Measurements from ENCODE around the gene SLC35A5.
"Not testable (repeated sequence)": the region's sequence is repeated elsewhere in the genome, so short reads cannot be mapped to it uniquely, and the experiment has no call there.

The SLC35A5 gene

DNA sequence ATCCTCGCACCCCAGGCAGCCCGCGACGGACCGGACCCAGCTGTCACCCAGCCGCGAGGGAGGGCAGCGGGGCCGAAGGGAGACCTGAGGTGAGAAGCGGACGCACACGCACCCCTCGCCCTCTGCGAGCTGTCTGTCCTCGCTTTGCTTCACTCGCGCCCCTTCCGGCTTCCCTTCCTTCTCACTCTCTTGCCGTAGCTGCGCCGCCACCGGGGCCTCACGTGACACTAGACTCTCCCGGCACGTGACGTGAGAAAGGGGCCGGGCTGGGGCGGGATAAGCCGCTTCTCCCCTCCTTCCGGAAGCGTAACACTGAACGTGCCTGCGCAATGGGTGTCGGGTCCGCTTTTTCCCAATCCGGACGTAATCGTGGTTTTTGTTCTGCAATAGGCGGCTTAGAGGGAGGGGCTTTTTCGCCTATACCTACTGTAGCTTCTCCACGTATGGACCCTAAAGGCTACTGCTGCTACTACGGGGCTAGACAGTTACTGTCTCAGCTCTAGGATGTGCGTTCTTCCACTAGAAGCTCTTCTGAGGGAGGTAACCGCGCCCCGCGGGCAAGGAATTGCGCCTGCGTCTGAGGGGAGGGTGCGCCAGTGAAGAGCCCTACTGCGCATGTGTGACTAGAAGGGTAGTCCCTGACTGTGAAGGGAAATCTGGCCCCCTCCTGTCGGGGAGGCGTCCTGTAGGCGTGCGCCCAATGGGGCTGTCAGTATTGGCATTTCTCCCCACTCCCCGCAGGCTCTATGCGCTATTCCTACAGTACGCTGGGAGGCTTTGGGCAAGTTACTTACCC is at the start of gene SLC35A5, which contains the start of gene ATG3:
SLC35A5 (plus strand) TSS at position 312 of the 796 bp plus-strand sequence. CDS start 1,359 bp downstream, outside the sequence.
ATG3 (minus strand) TSS at position 229 of the 796 bp plus-strand sequence. CDS start 434 bp downstream, outside the sequence.
- H3K36me3 Mint-ChIP-seq: peaks cover 34% of the 10 kb centered on the region
- H3K27ac Mint-ChIP-seq: peak within 1 kb of the TSS; percentile 95
- peak; percentile 91 to 99 for DNase-seq (ENCODE audit: low spot score in 2 of 2)
- H3K9me3 Mint-ChIP-seq: no peaks in the 10 kb centered on the region
- H3K4me3 Mint-ChIP-seq: peak within 1 kb of the TSS; percentile 91
- peak; percentile 91 for ATAC-seq
- peaks cover 20% of the 10 kb centered on the region for H3K4me1 Mint-ChIP-seq

DNA sequence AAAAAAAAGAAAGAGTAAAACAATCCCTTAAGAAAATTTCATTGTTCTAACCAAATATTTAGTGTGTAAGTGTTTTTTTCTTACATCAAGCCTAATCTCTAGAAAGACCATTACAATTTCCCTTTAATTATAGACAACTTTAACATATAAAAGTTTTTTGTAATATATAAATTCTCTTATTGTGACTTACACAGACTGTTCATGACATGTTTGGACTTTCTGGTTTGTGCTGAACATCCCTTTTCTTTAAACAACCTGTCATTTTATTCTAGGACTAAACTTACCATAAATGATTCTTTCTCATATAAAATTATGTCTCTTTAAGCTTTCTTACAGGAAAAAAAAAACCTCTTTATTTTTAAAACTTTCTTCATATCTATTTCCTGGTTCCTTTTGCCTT is 49.5 kb upstream of the SLC35A5 start:
- no peak overlapping the region for H3K4me3 Mint-ChIP-seq
- H3K9me3 Mint-ChIP-seq: no peaks in the 10 kb centered on the region
- no peak overlapping the region for H3K27ac Mint-ChIP-seq

DNA sequence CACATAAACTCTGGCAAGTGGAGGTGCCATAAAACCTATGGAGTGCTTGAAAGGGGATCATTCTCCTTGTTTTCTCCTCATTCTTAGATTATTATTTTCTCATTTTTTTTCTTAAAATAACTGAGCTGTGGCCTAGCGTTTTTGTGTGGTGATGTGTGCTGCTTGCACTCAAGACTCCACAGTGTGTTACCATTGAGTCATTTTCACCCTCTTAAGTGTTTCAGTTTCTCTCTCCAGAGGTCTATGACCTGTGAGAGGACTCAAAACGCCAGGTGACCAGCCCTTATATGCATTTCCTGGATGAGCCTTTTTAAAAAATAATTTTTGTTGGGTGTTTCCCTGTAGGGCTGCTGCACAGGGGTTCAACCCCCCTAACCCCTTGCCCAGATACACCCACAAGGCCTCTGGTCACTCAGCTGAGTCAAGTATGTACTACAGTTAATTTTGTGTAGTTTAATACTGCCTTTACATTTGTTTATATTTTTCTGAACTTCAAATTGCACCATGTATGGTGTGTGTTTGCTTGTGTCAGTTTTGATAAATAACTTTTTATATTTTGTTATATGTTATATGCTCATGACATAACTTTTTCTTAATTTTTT is 47.2 kb upstream of the SLC35A5 start:
- Mint-ChIP-seq H3K9me3 (no peaks in the 10 kb centered on the region), H3K4me1 (peaks cover 14% of the 10 kb centered on the region), H3K36me3 (no peaks in the 10 kb centered on the region), H3K4me3 (no peak overlapping the region), H3K27ac (no peak overlapping the region)
- DNase-seq (ENCODE audit: low spot score in 2 of 2): no peak
- peak; percentile 100 for ATAC-seq

More for the DNA sequence above, 49.5 kb upstream of the SLC35A5 start:
- no peak for DNase-seq (ENCODE audit: low spot score in 2 of 2)
- H3K36me3 Mint-ChIP-seq: no peaks in the 10 kb centered on the region
- no peak for ATAC-seq
- peaks cover 3% of the 10 kb centered on the region for H3K4me1 Mint-ChIP-seq

DNA sequence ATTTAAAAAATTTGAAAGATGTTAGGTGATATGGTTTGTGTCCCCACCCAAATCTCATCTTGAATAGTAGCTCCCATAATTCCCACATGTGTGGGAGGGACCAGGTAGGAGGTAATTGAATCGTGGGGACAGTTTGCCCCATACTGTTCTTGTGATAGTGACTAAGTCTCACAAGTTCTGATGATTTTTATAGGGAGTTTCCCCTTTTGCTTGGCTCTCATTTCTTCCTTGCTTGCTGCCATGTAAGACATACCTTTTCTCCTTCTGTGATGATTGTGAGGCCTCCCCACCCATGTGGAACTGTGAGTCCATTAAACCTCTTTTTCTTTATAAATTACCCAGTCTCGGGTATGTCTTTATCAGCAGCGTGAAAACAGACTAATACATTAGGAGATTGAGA is 42.9 kb upstream of the SLC35A5 start:
- Mint-ChIP-seq H3K4me1 (peaks cover 18% of the 10 kb centered on the region), H3K27ac (peak overlapping the region; percentile 37)
- not testable (repeated sequence) for DNase-seq (ENCODE audit: low spot score in 2 of 2); H3K36me3 Mint-ChIP-seq; H3K9me3 Mint-ChIP-seq; H3K4me3 Mint-ChIP-seq
- ATAC-seq: peak; percentile 51

DNA sequence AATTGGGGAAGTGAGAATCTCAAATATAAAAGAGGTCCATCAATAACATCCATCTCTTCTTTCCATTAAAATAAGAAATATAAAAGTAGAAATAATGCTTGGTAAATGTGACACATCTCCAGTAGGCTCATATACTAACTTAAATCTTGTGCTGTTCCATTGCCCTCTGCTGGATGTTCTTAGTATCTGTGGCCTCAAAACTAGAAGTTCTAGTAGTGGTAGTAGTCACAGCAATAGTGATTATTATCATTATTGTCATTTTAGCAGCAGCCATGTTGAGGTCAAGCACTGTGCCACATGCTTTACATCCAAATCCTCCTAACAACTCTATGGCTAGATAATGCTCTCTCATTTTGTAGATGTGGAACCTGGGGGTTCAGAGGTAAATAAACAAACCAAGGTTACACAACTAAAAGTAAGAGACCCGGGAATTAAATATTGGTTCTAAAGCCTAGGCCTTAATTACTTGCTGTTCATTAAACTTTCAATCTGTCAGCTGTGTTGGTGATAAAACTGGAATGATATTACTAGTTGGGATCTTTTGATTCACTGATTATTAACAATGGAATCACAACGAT is 42.3 kb upstream of the SLC35A5 start:
- Mint-ChIP-seq H3K4me3 (no peak overlapping the region), H3K9me3 (no peaks in the 10 kb centered on the region), H3K4me1 (peaks cover 24% of the 10 kb centered on the region), H3K27ac (peak overlapping the region; percentile 37), H3K36me3 (peaks cover 12% of the 10 kb centered on the region)
- DNase-seq (ENCODE audit: low spot score in 2 of 2): no peak
- peak; percentile 80 for ATAC-seq

GRCh38 chr3:112524127-112524526 is 37.7 kb upstream of the SLC35A5 start:
- DNase-seq (ENCODE audit: low spot score in 2 of 2); H3K4me3 Mint-ChIP-seq; H3K9me3 Mint-ChIP-seq; ATAC-seq: not testable (repeated sequence)
- peaks cover 18% of the 10 kb centered on the region for H3K4me1 Mint-ChIP-seq
- peak overlapping the region; percentile 29 for H3K27ac Mint-ChIP-seq
- H3K36me3 Mint-ChIP-seq: peaks cover 23% of the 10 kb centered on the region

DNA sequence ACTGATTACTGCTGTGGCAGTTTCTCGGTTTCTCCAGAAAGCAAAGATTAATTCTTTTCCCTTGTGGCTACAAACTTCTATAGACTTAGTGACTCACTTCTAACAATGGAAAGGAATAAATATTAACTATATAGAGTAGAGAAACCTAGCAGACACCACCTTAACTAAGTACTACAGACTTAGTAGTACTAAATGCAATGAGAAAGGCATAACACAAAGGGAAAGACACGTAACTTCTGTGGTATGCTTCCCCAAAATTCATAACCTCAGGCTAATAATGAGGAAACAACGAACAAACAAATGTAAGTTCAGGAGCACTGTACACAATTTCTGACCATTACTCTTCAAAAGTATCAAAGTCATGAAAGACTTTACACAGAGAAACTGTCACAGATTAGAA is 31.3 kb upstream of the SLC35A5 start:
- ATAC-seq (no peak), DNase-seq (ENCODE audit: low spot score in 2 of 2) (no peak)
- Mint-ChIP-seq H3K9me3 (no peaks in the 10 kb centered on the region), H3K27ac (no peak overlapping the region), H3K4me1 (no peaks in the 10 kb centered on the region), H3K36me3 (peaks cover 71% of the 10 kb centered on the region), H3K4me3 (no peak overlapping the region)

GRCh38 chr3:112531358-112531781 is 30.5 kb upstream of the SLC35A5 start:
- ATAC-seq: no peak
- H3K27ac Mint-ChIP-seq: no peak overlapping the region

GRCh38 chr3:112539825-112540650 is 21.8 kb upstream of the SLC35A5 start:
- no peak overlapping the region for H3K4me3 Mint-ChIP-seq
- peaks cover 86% of the 10 kb centered on the region for H3K36me3 Mint-ChIP-seq
- no peaks in the 10 kb centered on the region for H3K9me3 Mint-ChIP-seq
- DNase-seq (ENCODE audit: low spot score in 2 of 2) (no peak), ATAC-seq (peak; percentile 77)
- H3K4me1 Mint-ChIP-seq: peaks cover 8% of the 10 kb centered on the region
- peak overlapping the region; percentile 2 for H3K27ac Mint-ChIP-seq

More at GRCh38 chr3:112531358-112531781, 30.5 kb upstream of the SLC35A5 start:
- Mint-ChIP-seq H3K4me1 (no peaks in the 10 kb centered on the region), H3K36me3 (peaks cover 75% of the 10 kb centered on the region), H3K9me3 (no peaks in the 10 kb centered on the region), H3K4me3 (no peak overlapping the region)
- no peak for DNase-seq (ENCODE audit: low spot score in 2 of 2)

- H3K4me3 Mint-ChIP-seq: no peak overlapping the region
- H3K27ac Mint-ChIP-seq: peak overlapping the region; percentile 13
- ATAC-seq: no peak
- peaks cover 88% of the 10 kb centered on the region for H3K36me3 Mint-ChIP-seq
- DNase-seq (ENCODE audit: low spot score in 2 of 2): no peak
- H3K4me1 Mint-ChIP-seq: peaks cover 8% of the 10 kb centered on the region
- H3K9me3 Mint-ChIP-seq: no peaks in the 10 kb centered on the region
Measured at GRCh38 chr3:112546216-112546759, 15.6 kb upstream of the SLC35A5 start.

DNA sequence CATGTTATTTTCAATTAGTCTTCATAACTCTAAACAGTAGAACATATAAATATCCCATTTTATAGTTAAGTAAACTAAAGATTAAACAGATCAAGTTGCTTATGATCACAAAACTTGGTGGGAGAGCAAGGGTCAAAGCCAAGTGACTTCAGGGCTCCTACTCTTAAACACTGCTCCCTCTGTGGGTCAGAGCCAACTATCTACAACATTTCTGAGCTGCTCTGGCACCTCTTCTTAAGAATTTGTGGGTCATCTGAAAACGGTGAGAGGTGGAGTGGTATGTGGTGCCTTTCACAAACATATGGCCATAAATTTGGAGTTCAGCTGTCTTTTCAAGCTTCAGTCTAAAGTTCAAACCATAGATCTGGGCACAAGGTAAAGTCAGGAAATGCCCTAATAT is 11.0 kb upstream of the SLC35A5 start:
- peaks cover 14% of the 10 kb centered on the region for H3K4me1 Mint-ChIP-seq
- H3K4me3 Mint-ChIP-seq: no peak overlapping the region
- no peak overlapping the region for H3K27ac Mint-ChIP-seq
- H3K36me3 Mint-ChIP-seq: peaks cover 72% of the 10 kb centered on the region
- no peaks in the 10 kb centered on the region for H3K9me3 Mint-ChIP-seq
- DNase-seq (ENCODE audit: low spot score in 2 of 2): no peak
- ATAC-seq: no peak

GRCh38 chr3:112555535-112556170 is 6.2 kb upstream of the SLC35A5 start:
- peak; percentile 61 for ATAC-seq
- no peak for DNase-seq (ENCODE audit: low spot score in 2 of 2)
- Mint-ChIP-seq H3K36me3 (peaks cover 53% of the 10 kb centered on the region), H3K27ac (peak overlapping the region; percentile 20), H3K4me1 (peaks cover 31% of the 10 kb centered on the region), H3K4me3 (peak overlapping the region; percentile 32), H3K9me3 (no peaks in the 10 kb centered on the region)

DNA sequence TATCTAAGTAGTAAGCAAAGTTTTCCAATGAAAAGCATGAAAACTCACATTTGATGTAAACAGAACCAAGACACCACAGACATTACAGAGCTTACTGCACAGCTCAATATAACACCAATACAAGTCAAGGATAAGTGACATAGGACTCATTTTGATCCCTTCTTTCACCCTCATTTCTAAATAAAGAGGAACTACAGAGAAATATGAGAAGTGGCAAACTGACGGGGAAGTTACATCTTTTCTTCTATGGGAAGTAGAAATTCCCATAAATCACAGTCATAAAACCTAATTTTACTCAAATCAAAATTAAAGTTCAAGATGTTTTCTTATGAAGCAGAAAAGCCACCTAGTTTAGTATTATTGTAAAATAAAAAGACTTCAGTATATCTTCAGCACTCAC is 3.9 kb upstream of the SLC35A5 start:
- Mint-ChIP-seq H3K36me3 (peaks cover 45% of the 10 kb centered on the region), H3K4me3 (no peak overlapping the region), H3K4me1 (peaks cover 31% of the 10 kb centered on the region), H3K9me3 (no peaks in the 10 kb centered on the region), H3K27ac (no peak overlapping the region)
- ATAC-seq (no peak), DNase-seq (ENCODE audit: low spot score in 2 of 2) (no peak)

DNA sequence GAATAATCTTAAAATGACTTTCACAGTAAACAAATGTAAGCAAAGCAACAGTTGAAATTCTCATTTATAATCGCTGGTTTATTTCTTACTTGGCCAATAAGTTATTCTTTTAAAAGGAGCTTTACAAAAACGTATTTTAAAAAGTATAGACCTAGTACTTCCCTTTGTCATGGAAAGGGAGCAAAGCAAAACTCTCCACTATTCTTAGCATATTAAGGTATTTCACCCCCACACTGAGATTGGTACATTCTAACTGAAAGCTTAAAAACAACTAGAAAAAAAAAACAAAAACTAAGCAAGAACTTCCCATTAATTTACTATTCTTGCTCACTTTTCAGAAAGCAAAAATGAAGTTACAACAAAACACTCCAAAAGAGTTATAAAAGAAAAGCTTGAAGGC is 1.5 kb upstream of the SLC35A5 start:
- no peaks in the 10 kb centered on the region for H3K9me3 Mint-ChIP-seq
- H3K4me1 Mint-ChIP-seq: peaks cover 23% of the 10 kb centered on the region
- peaks cover 43% of the 10 kb centered on the region for H3K36me3 Mint-ChIP-seq
- peak overlapping the region; percentile 91 for H3K4me3 Mint-ChIP-seq
- ATAC-seq (no peak), DNase-seq (ENCODE audit: low spot score in 2 of 2) (no peak)
- H3K27ac Mint-ChIP-seq: peak overlapping the region; percentile 95
